Metanephros (tissue), 2 donors: Measurements from ENCODE around the gene HACE1. TPM values are rescaled to one million over a fixed set of nuclear protein-coding genes. Genes with fewer than 3 reads are reported as not detected.

ENCODE experiments used
- small RNA-seq: library from RNA; depleted of rRNA; stranded (forward); fragments of <200 nt; gene quantifications from one replicate; pipeline ENCODE3, GENCODE V24; 2014; ENCODE audit warnings: low replicate concordance
- total RNA-seq: library from RNA; depleted of rRNA; stranded (reverse); fragments of >200 nt; gene quantifications from one replicate; pipeline ENCODE4 v1.2.3, GENCODE V29; 2014

Gene HACE1
- total RNA-seq, result 27.1 TPM

DNA sequence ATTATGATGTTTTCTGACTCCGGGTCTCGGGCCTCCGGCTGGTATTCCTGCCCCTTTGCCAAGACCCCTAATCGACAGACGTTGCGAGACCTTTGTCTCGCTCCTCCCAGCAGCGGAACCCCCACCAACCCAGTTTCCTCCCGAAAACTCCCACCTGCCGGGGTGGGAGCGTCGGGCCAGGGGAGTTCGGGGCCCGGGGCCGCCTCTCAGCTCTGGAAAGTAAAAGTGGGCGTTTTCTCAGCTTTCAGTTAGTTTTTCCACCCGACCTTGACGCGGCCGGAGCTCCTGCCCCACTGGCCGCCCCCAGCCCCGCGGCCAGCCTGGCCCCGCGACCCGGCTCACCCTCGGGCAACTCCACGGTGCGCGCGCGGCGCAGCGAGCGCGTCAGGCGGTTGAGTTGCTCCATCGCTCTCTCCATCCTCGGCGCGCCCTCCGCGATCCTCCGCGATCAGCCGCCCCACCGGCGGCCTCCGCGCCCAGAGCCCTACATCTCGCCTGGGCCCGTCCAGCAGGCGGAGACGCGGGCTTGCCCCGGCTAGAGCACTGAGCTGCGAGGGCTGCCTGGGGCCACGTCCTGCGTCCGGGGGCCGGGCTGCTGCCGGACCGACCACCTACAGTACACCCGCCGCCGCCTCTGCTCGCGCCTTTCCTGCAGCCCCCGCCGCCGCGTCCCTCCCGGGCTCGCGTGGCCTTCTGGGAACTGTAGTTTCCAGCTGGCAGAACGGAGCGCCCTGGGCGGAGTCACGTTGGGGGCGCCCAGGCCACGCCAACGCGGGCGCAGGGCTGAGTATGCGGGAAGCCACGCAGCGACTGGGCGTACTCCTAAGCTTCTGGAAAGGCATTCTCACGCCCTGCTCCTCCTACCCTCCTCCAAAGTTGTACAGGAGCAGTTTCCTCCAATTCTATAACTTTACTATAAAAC is at the start of gene HACE1:
HACE1 (minus strand) TSS at position 695 of the 922 bp plus-strand sequence; CDS start at position 418, 277 bp downstream.

Small RNA genes within 50 kb of the gene (small RNA-seq; reads per million reads assigned to genes)
- gene RNU6-897P, result not detected

Other genes starting within 250 kb of the HACE1 start
- 0.18 TPM for gene LIN28B, start 97.2 kb upstream of the HACE1 start, total RNA-seq